OCI-LY7 (cell line): ENCODE results near the gene ZGPAT. TPM values are rescaled to one million over a fixed set of nuclear protein-coding genes. Genes with fewer than 3 reads are reported as not detected.
"Not testable (repeated sequence)": the region's sequence is repeated elsewhere in the genome, so short reads cannot be mapped to it uniquely, and the experiment has no call there.

Source experiments
- BruUV-seq: library from RNA; stranded (reverse); fragments of 400-500 nt; replicated peaks from 2 replicates; lab custom pipeline; 2021; lab: Mats Ljungman, UMichigan
- CTCF ChIA-PET: fragments of 300-600 bp; sonication (Branson Sonifier 250); formaldehyde crosslinking; loops from one replicate; lab custom pipeline; 2022; ENCODE audit warnings: antibody characterized with exemption; ENCODE audit not compliant: unreplicated experiment; lab: Charles Lee
- POLR2A ChIA-PET: fragments of 300-600 bp; sonication (Branson Sonifier 250); formaldehyde crosslinking; loops from one replicate; lab custom pipeline; 2022; ENCODE audit warnings: antibody characterized with exemption; lab: Charles Lee
- DNase-seq: peaks from one replicate; pipeline ENCODE4 v3.0.0-alpha.2; 2015; ENCODE audit warnings: low spot score
- H2AFZ ChIP-seq: fragments of 200-600 bp; sonication (generic), shearing (Covaris generic); 2 replicates; pipeline ENCODE4 v1.6.1; 2014; ENCODE audit warnings: mild to moderate bottlenecking, antibody characterized with exemption, low read length, moderate library complexity
- H3K27ac ChIP-seq: fragments of 200-600 bp; sonication (generic); 2 replicates; pipeline ENCODE4 v1.5.1; 2014; ENCODE audit warnings: mixed run types, low read depth, mild to moderate bottlenecking, moderate library complexity, low read length, inconsistent platforms; ENCODE audit not compliant: poor library complexity, severe bottlenecking
- H3K36me3 ChIP-seq: fragments of 200-600 bp; sonication (generic); 2 replicates; pipeline ENCODE4 v1.6.1; 2014; ENCODE audit warnings: mild to moderate bottlenecking, antibody characterized with exemption, low read length, moderate library complexity, mixed read lengths; ENCODE audit not compliant: insufficient read depth
- H3K4me1 ChIP-seq: fragments of 200-600 bp; sonication (generic); 2 replicates; pipeline ENCODE4 v1.5.1; 2014; ENCODE audit warnings: mild to moderate bottlenecking, low read length; ENCODE audit not compliant: insufficient read depth, poor library complexity, severe bottlenecking
- H3K4me2 ChIP-seq: fragments of 200-600 bp; sonication (generic); 2 replicates; pipeline ENCODE4 v1.6.1; 2014; ENCODE audit warnings: mild to moderate bottlenecking, low read length
- H3K4me3 ChIP-seq: fragments of 200-600 bp; sonication (generic); 2 replicates; pipeline ENCODE4 v1.5.1; 2014; ENCODE audit warnings: mild to moderate bottlenecking, low read depth, low read length; ENCODE audit not compliant: poor library complexity, severe bottlenecking
- H3K79me2 ChIP-seq: fragments of 200-600 bp; sonication (generic); 2 replicates; pipeline ENCODE4 v1.6.1; 2016; ENCODE audit warnings: low read depth, mild to moderate bottlenecking, low read length, moderate library complexity, mixed read lengths; ENCODE audit not compliant: insufficient read depth
- H3K9me2 ChIP-seq: fragments of 200-600 bp; sonication (generic); 2 replicates; pipeline ENCODE4 v1.6.1; 2016; ENCODE audit warnings: mild to moderate bottlenecking, low read length, mixed read lengths; ENCODE audit not compliant: insufficient read depth
- H3K9me3 ChIP-seq: fragments of 200-600 bp; sonication (generic); 2 replicates; pipeline ENCODE4 v1.6.1; 2014; ENCODE audit warnings: mild to moderate bottlenecking, mixed run types, low read length, mixed read lengths
- H4K20me1 ChIP-seq: fragments of 200-600 bp; sonication (generic); 2 replicates; pipeline ENCODE4 v1.6.1; 2014; ENCODE audit warnings: mild to moderate bottlenecking, antibody characterized with exemption, low read length, moderate library complexity, mixed read lengths; ENCODE audit not compliant: insufficient read depth
- CTCF ChIP-seq: fragments of 200-600 bp; sonication (generic); conservative IDR thresholded peaks from 2 replicates; pipeline ENCODE4 v1.5.1; 2014; ENCODE audit warnings: mild to moderate bottlenecking, antibody characterized with exemption, low read length, moderate library complexity, mixed read lengths
- EZH2phosphoT487 ChIP-seq: fragments of 200-600 bp; sonication (generic); IDR thresholded peaks from 2 replicates; pipeline ENCODE4 v1.6.1; 2018; ENCODE audit warnings: low read depth, borderline replicate concordance, mild to moderate bottlenecking, mixed run types, antibody characterized with exemption, low read length, moderate library complexity, mixed read lengths
- intact Hi-C: fragments of 100-400 bp; cut with micrococcal nuclease; formaldehyde crosslinking; loops from one replicate; pipeline ENCODE4 v1.10.0; 2022; ENCODE audit not compliant: unreplicated experiment
- total RNA-seq, 2 experiments: library from RNA; depleted of rRNA in 1 of 2; stranded (reverse); fragments of >200 nt in 1 of 2; shearing (Covaris generic) in 1 of 2; gene quantifications; 2 replicates each; pipeline ENCODE4 v1.2.3, GENCODE V29; 2014 to 2022

Gene ZGPAT
- total RNA-seq, 2 experiments from 2014 or later: 43.9 to 55.4 TPM

DNA sequence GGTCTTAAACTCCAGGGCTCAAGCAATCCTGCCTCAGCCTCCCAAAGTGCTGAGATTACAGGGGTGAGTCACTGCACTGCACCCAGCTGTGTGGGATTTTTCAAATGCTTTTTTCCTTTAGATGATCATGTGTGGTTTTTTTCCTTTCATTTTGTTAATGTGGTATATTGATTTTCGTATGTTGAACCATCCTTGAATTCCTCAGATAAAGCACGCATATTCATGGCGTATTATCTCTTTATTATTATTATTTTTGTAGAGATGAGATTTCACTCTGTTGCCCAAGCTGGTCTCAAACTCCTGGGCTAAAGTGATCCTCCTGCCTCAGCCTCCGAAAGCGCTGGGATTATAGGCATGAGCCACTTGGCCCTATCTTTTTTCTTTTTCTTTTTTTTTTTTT, 7.0 kb downstream of the ZGPAT start:
- H3K27ac ChIP-seq: no peak overlapping the region
- intact Hi-C loops: no loop called here
- H3K9me2 ChIP-seq: no peaks in the 10 kb centered on the region
- H3K4me1 ChIP-seq: peaks cover 10% of the 10 kb centered on the region
- H2AFZ ChIP-seq: no peak overlapping the region
- CTCF ChIA-PET: no interaction called here
- POLR2A ChIA-PET: no interaction called here
- no peak for DNase-seq
- H3K4me3 ChIP-seq: no peak overlapping the region
- BruUV-seq: no TSS peak
- H3K79me2 ChIP-seq: peaks cover 96% of the 10 kb centered on the region
- H3K4me2 ChIP-seq: no peak overlapping the region
- peaks cover 100% of the 10 kb centered on the region for H3K36me3 ChIP-seq
- H4K20me1 ChIP-seq: no peaks in the 10 kb centered on the region
- TF ChIP-seq EZH2phosphoT487: no peak
- TF ChIP-seq CTCF: no peak
- peaks cover 42% of the 10 kb centered on the region for H3K9me3 ChIP-seq

GRCh38 chr20:63718996-63719395, 11.2 kb downstream of the ZGPAT start:
- H3K9me2 ChIP-seq: no peaks in the 10 kb centered on the region
- no peaks in the 10 kb centered on the region for H3K4me1 ChIP-seq
- no peaks in the 10 kb centered on the region for H4K20me1 ChIP-seq
- H3K79me2 ChIP-seq: peaks cover 71% of the 10 kb centered on the region
- intact Hi-C loops: no loop called here
- POLR2A ChIA-PET: interaction anchor here (0.7 to 1.2 kb wide), 2 partner anchors 8 to 9 kb away, joined by 4 to 5 read pairs; no protein-coding TSS in a partner anchor
- peaks cover 32% of the 10 kb centered on the region for H3K9me3 ChIP-seq
- H3K4me2 ChIP-seq: no peak overlapping the region
- H2AFZ ChIP-seq: no peak overlapping the region
- H3K36me3 ChIP-seq: peaks cover 97% of the 10 kb centered on the region
- no peak for DNase-seq
- no peak for TF ChIP-seq EZH2phosphoT487
- TF ChIP-seq CTCF: no peak
- CTCF ChIA-PET: no interaction called here
- no peak overlapping the region for H3K4me3 ChIP-seq
- H3K27ac ChIP-seq: no peak overlapping the region
- BruUV-seq: no TSS peak

DNA sequence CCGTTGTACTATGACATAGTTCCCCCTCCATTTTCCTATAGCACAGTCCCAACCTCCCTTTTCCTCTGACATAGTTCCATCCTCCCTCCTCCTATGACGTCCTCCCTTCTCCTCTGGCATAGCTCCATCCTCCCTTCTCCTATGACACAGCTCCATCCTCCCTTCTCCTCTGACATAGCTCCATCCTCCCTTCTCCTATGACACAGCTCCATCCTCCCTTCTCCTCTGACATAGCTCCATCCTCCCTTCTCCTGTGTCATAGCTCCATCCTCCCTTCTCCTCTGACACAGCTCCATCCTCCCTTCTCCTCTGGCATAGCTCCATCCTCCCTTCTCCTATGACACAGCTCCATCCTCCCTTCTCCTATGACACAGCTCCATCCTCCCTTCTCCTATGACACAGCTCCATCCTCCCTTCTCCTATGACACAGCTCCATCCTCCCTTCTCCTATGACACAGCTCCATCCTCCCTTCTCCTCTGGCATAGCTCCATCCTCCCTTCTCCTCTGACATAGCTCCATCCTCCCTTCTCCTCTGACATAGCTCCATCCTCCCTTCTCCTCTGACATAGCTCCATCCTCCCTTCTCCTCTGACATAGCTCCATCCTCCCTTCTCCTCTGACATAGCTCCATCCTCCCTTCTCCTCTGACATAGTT, 15.3 kb downstream of the ZGPAT start:
- Histone ChIP-seq H3K9me3 (peaks cover 37% of the 10 kb centered on the region), H3K36me3 (peaks cover 90% of the 10 kb centered on the region), H3K79me2 (peaks cover 56% of the 10 kb centered on the region; the same call in 1 of the 2 replicates), H3K4me1 (peaks cover 17% of the 10 kb centered on the region)
- H3K27ac ChIP-seq, intact Hi-C loops, DNase-seq, H2AFZ ChIP-seq, H3K4me2 ChIP-seq, H4K20me1 ChIP-seq, H3K9me2 ChIP-seq, H3K4me3 ChIP-seq, BruUV-seq: not testable (repeated sequence)
- ChIA-PET POLR2A (interaction anchor here (0.6 to 1.2 kb wide), 2 partner anchors 10 to 15 kb away, joined by 3 read pairs; no protein-coding TSS in a partner anchor), CTCF (interaction anchor here (0.7 kb wide), 2 partner anchors 62 to 174 kb away, joined by 3 to 5 read pairs; no protein-coding TSS in a partner anchor)

- peaks cover 67% of the 10 kb centered on the region for H3K4me1 ChIP-seq
- BruUV-seq, POLR2A ChIA-PET: not testable (repeated sequence)
Observed at GRCh38 chr20:63730189-63730733, 22.4 kb downstream of the ZGPAT start.

More at GRCh38 chr20:63730189-63730733, 22.4 kb downstream of the ZGPAT start:
- CTCF ChIA-PET, H4K20me1 ChIP-seq, H2AFZ ChIP-seq, DNase-seq, intact Hi-C loops, H3K9me2 ChIP-seq: not testable (repeated sequence)
- peaks cover 36% of the 10 kb centered on the region for H3K79me2 ChIP-seq
- H3K27ac ChIP-seq: peak overlapping the region; percentile 97
- peaks cover 65% of the 10 kb centered on the region for H3K36me3 ChIP-seq
- H3K9me3 ChIP-seq: peaks cover 18% of the 10 kb centered on the region
- peak overlapping the region; percentile 77 for H3K4me2 ChIP-seq
- H3K4me3 ChIP-seq: peak overlapping the region; percentile 31
